Measurements from ENCODE around the gene ENDOV. TPM values are rescaled to one million over a fixed set of nuclear protein-coding genes. Genes with fewer than 3 reads are reported as not detected.

Gene ENDOV
- total and polyA plus RNA-seq, 2 donors (not counting 1 experiment from before 2014, with no cell fraction given): 13.1 to 28.7 TPM

- TF ChIP-seq, protein P1, sequence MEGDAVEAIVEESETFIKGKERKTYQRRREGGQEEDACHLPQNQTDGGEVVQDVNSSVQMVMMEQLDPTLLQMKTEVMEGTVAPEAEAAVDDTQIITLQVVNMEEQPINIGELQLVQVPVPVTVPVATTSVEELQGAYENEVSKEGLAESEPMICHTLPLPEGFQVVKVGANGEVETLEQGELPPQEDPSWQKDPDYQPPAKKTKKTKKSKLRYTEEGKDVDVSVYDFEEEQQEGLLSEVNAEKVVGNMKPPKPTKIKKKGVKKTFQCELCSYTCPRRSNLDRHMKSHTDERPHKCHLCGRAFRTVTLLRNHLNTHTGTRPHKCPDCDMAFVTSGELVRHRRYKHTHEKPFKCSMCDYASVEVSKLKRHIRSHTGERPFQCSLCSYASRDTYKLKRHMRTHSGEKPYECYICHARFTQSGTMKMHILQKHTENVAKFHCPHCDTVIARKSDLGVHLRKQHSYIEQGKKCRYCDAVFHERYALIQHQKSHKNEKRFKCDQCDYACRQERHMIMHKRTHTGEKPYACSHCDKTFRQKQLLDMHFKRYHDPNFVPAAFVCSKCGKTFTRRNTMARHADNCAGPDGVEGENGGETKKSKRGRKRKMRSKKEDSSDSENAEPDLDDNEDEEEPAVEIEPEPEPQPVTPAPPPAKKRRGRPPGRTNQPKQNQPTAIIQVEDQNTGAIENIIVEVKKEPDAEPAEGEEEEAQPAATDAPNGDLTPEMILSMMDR (conservative IDR thresholded peaks at IDR 0.05 in 1 of 2, IDR thresholded peaks at IDR 0.05 in 1 of 2; ENCODE audit: low read depth in 1 of 2, low read length in 2 of 2): peak; percentile 49 to 58
- TF ChIP-seq EZH2 (IDR thresholded peaks at IDR 0.05; ENCODE audit: low read length, missing control alignments): no peak
- Histone ChIP-seq H3K4me2 (ENCODE audit: extremely low read depth, insufficient read depth, low read length) (peak overlapping the region; percentile 75), H3K9me3 (ENCODE audit: control insufficient read depth, insufficient read depth, low read depth, low read length) (no peaks in the 10 kb centered on the region), H3K4me3 (replicated peaks in 1 of 4; ENCODE audit: control extremely low read depth in 1 of 4, insufficient read depth in 1 of 4, low read depth in 3 of 4, low read length in 4 of 4) (peak overlapping the region in 3 of 4 experiments; percentile 14 to 42 (median 21)), H3K27me3 (ENCODE audit: control insufficient read depth, insufficient read depth, low read length) (peaks cover 33% of the 10 kb centered on the region), H3K4me1 (ENCODE audit: control insufficient read depth, extremely low read depth, insufficient read depth, low read length) (peaks cover 3% of the 10 kb centered on the region), H3K36me3 (ENCODE audit: control insufficient read depth, insufficient read depth, low read length) (peaks cover 3% of the 10 kb centered on the region), H2AFZ (ENCODE audit: low read length) (no peak overlapping the region), H3K27ac (ENCODE audit: insufficient read depth, low read length) (no peak overlapping the region), H4K20me1 (ENCODE audit: control insufficient read depth, extremely low read depth, insufficient read depth, low read length) (no peaks in the 10 kb centered on the region), H3K9ac (ENCODE audit: insufficient read depth, low read length) (no peak overlapping the region), H3K79me2 (ENCODE audit: control insufficient read depth, insufficient read depth, low read length) (peaks cover 22% of the 10 kb centered on the region)
- peak; percentile 46 to 49 for DNase-seq (ENCODE audit: low read depth in 2 of 2)
These were observed 62.9 kb downstream of the ENDOV start for GRCh38 chr17:80477647-80478478.

DNA sequence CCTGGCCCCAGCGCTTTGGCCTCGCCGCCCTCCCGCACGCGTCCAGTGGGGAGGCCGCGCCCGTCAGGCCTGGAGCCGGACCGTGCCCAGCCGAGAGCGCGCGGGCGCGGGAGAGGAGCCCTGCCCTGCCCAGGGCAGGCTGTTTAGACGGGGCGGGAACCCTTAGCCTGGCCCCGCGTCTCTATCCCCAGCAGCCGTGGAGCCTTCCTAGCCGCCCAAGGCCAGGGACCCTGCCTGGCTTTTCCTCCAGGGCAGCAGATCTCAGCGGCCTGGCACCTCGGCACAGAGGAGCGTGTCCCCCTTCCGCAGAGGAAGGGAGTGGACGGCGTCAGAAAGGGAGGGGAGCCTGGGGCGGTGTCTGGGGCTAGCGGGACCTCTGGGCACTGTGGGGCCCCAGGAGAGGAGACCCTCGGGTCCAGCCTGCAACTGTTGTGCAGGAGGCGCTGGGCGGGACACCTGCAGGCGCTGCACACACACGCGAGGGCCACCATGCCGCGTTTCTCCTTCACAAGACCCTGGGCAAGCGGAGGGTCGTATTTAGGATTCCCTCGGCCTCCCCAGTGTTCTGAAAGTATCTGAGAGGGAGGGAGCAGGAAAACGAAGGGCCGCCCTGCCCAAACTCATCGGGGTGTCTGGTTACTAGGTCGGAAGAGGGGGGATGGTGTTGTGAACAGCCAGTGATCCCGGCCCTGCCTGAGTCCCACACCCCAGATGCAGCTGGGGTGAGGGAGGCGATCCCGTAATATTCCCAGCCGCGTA, 63.7 kb downstream of the ENDOV start:
- no peak overlapping the region for H2AFZ ChIP-seq (ENCODE audit: low read length)
- H3K9me3 ChIP-seq (ENCODE audit: control insufficient read depth, insufficient read depth, low read depth, low read length): no peaks in the 10 kb centered on the region
- no peak for DNase-seq (ENCODE audit: low read depth in 2 of 2)
- no peaks in the 10 kb centered on the region for H4K20me1 ChIP-seq (ENCODE audit: control insufficient read depth, extremely low read depth, insufficient read depth, low read length)
- no peak overlapping the region for H3K27ac ChIP-seq (ENCODE audit: insufficient read depth, low read length)
- H3K79me2 ChIP-seq (ENCODE audit: control insufficient read depth, insufficient read depth, low read length): peaks cover 18% of the 10 kb centered on the region
- no peaks in the 10 kb centered on the region for H3K36me3 ChIP-seq (ENCODE audit: control insufficient read depth, insufficient read depth, low read length)
- peak overlapping the region in 1 of 4 experiments; percentile 42 for H3K4me3 ChIP-seq (replicated peaks in 1 of 4; ENCODE audit: control extremely low read depth in 1 of 4, insufficient read depth in 1 of 4, low read depth in 3 of 4, low read length in 4 of 4)
- peaks cover 3% of the 10 kb centered on the region for H3K4me1 ChIP-seq (ENCODE audit: control insufficient read depth, extremely low read depth, insufficient read depth, low read length)
- peaks cover 33% of the 10 kb centered on the region for H3K27me3 ChIP-seq (ENCODE audit: control insufficient read depth, insufficient read depth, low read length)
- peak overlapping the region; percentile 75 for H3K4me2 ChIP-seq (ENCODE audit: extremely low read depth, insufficient read depth, low read length)
- no peak overlapping the region for H3K9ac ChIP-seq (ENCODE audit: insufficient read depth, low read length)
- TF ChIP-seq, protein P1 (conservative IDR thresholded peaks at IDR 0.05 in 1 of 2, IDR thresholded peaks at IDR 0.05 in 1 of 2; ENCODE audit: low read depth in 1 of 2, low read length in 2 of 2): no peak
- peak; percentile 10 for TF ChIP-seq EZH2 (IDR thresholded peaks at IDR 0.05; ENCODE audit: low read length, missing control alignments)

- H3K4me3 ChIP-seq (replicated peaks in 1 of 4; ENCODE audit: control extremely low read depth in 1 of 4, insufficient read depth in 1 of 4, low read depth in 3 of 4, low read length in 4 of 4): no peak overlapping the region
- no peaks in the 10 kb centered on the region for H4K20me1 ChIP-seq (ENCODE audit: control insufficient read depth, extremely low read depth, insufficient read depth, low read length)
- H3K4me1 ChIP-seq (ENCODE audit: control insufficient read depth, extremely low read depth, insufficient read depth, low read length): peaks cover 2% of the 10 kb centered on the region
- H3K27me3 ChIP-seq (ENCODE audit: control insufficient read depth, insufficient read depth, low read length): peaks cover 33% of the 10 kb centered on the region
- no peak overlapping the region for H3K9ac ChIP-seq (ENCODE audit: insufficient read depth, low read length)
- H3K9me3 ChIP-seq (ENCODE audit: control insufficient read depth, insufficient read depth, low read depth, low read length): no peaks in the 10 kb centered on the region
- TF ChIP-seq EZH2 (IDR thresholded peaks at IDR 0.05; ENCODE audit: low read length, missing control alignments): no peak
- TF ChIP-seq, protein P1 (conservative IDR thresholded peaks at IDR 0.05 in 1 of 2, IDR thresholded peaks at IDR 0.05 in 1 of 2; ENCODE audit: low read depth in 1 of 2, low read length in 2 of 2): no peak
- H3K27ac ChIP-seq (ENCODE audit: insufficient read depth, low read length): no peak overlapping the region
- no peak for DNase-seq (ENCODE audit: low read depth in 2 of 2)
- no peak overlapping the region for H3K4me2 ChIP-seq (ENCODE audit: extremely low read depth, insufficient read depth, low read length)
- H3K36me3 ChIP-seq (ENCODE audit: control insufficient read depth, insufficient read depth, low read length): no peaks in the 10 kb centered on the region
- H2AFZ ChIP-seq (ENCODE audit: low read length): no peak overlapping the region
- H3K79me2 ChIP-seq (ENCODE audit: control insufficient read depth, insufficient read depth, low read length): peaks cover 13% of the 10 kb centered on the region
These were observed 64.2 kb downstream of the ENDOV start for GRCh38 chr17:80479246-80479566.

Data from fibroblast of lung (primary cell).